GM19324 (cell line): Measurements from ENCODE around the gene AOX1.
"Not testable (repeated sequence)": the region's sequence is repeated elsewhere in the genome, so short reads cannot be mapped to it uniquely, and the experiment has no call there.

ENCODE experiments used
- ATAC-seq: cut with Tn5 transposase; IDR thresholded peaks from one replicate; pipeline ENCODE4 v1.9.1; 2021; ENCODE audit warnings: mild to moderate bottlenecking, moderate library complexity; ENCODE audit not compliant: unreplicated experiment, low FRiP score

AOX1 gene

GRCh38 chr2:200664770-200665494 is 79.1 kb downstream of the AOX1 start:
- ATAC-seq, result no peak

DNA sequence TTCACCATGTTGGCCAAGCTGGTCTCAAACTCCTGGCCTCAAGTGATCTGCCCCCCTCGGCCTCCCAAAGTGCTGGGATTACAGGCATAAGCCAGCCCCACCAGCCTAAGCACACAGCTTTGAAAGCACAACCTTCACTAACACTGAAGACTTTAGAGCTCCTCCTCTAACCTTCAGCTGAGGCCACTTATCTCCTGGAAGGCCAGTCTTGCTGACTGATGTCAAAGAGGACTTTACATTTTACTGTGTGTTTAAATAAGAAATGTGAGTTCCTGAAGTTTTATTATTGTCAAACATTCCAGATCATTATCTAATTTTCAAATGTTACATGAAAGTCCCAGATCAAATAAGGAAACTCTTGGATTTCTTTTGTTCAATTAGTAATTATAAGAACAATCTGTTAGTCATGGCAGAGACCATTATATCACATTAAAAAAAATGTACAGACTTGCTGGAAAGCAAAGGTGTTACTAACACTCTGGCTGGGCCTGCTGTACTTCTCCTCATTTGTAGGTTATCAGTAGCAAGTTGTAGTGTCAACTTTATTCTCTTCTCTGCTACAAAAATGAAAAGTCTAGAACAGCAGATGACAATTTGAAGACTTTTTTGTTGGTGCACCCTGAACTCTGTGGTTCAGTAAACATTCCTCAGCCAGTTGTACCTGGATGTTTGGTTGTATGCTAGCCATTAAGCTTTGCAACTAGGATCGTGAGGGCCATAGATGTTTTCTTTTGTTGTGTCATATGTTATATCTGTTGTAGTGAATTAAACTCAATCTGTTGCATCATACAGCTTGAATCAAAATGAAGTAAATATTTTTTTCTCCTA is 80.0 kb downstream of the AOX1 start:
- no peak for ATAC-seq

DNA sequence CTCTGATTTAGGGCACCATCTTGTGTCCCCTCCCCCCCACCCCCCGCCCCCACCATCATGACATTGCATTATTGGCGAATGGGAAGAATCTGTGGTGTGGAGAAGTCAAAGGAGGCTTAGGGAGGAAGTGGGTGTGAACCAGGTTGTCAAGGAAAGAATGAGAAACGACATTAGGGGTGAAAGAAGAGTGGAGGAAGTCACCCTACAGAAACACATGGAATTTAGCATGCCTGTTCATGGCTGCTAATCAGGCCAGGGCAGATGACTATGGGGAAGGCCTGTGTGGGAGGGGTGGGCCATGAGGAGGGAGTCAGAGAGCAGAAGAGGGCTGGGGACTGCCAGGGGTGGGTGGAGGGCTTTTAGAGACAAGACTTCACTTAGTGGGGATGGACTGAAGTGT is 81.6 kb downstream of the AOX1 start:
- no peak for ATAC-seq

- no peak for ATAC-seq
Observed at GRCh38 chr2:200668478-200668877, 82.7 kb downstream of the AOX1 start.

DNA sequence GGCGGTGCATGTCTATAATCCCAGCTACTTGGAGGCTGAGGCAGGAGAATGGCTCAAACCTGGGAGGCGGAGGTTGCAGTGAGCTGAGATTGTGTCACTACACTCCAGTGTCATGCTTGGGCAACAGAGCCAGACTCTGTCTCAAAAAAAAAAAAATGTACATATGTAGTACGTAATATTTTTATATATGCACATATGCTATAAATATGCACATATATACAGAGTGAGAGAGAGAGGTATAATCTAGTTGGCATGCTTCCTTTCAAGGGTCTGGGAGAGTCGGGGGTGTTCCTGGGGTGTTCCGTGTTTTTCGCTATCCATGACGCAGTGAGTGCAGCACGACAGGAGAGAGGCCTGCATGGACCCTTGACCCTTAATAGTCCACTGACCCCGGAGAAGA is 83.5 kb downstream of the AOX1 start:
- no peak for ATAC-seq

- no peak for ATAC-seq
Observed at GRCh38 chr2:200670313-200670712, 84.5 kb downstream of the AOX1 start.

DNA sequence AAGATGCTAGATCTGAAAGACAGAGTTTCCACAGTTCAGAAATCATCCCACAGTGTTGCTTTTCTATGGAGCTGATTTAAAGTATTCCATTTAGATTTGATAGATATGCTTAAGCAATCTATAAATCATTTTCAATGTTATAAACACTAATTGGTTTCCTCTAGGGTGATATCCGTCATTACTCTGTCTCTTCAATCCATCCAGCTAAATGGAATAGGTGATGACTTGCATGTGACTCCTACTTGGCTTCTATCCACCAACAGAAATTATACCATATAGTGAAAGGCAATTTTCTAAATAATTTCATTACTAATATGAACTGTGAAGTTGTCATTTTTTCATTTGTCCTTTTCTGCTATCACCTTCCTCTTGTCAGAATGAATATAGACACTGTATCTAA is 84.9 kb downstream of the AOX1 start:
- no peak for ATAC-seq

DNA sequence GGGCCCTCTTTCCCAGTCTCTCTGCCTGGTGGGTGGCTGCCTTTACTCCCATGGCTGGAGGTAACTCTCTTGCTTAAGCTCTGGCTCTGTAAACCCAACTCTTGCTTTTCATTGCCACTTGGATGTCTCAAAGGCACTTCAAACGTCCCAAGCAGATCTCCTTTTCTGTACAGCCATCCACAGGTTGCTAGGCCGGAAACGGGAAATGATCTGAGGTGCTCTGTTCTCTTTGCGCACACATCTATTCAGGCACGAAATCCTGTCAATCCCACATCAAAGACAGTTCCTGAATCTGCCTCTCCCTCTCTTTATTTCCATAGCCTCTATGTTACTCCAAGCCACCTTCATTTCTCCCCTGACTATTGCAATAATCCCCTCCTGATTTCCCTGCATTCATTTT is 87.4 kb downstream of the AOX1 start:
- ATAC-seq, result no peak

DNA sequence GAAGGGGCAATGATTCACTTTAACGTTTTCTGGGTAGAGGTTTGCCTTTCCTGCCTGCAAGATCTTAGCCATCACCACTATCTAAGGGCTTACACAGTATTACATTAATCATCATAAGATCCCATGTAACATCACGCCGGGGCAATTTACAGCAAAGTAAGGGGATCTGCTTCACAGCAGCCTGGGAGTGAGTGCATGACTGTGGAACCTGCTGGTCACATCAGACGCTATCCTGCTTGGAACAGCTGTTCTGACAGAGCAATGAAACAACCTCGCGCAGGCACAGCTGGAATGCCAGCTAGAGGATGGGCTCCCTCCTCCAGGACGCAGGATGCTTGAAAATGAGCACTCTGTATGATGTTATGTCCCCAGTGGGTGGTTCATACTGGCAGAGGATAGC is 89.0 kb downstream of the AOX1 start:
- no peak for ATAC-seq

DNA sequence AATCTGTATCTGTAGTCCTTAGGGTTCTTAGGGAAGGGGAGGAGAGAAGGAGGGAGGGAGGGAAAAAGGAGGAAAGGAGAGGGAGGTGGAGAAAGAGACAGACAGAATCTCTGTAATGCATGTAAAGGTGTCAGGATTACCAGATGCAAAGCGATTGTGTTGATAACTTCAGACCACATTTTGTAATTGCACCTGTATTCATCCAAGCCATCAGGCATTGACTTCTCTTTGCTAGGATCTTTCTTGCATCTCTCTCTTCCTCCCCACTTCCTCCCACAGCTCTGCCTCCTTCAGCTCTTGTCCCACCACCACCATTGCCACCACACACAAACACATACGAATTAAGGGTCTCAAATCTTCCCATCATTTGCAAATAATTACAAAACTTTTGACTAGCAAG is 91.4 kb downstream of the AOX1 start:
- no peak for ATAC-seq

DNA sequence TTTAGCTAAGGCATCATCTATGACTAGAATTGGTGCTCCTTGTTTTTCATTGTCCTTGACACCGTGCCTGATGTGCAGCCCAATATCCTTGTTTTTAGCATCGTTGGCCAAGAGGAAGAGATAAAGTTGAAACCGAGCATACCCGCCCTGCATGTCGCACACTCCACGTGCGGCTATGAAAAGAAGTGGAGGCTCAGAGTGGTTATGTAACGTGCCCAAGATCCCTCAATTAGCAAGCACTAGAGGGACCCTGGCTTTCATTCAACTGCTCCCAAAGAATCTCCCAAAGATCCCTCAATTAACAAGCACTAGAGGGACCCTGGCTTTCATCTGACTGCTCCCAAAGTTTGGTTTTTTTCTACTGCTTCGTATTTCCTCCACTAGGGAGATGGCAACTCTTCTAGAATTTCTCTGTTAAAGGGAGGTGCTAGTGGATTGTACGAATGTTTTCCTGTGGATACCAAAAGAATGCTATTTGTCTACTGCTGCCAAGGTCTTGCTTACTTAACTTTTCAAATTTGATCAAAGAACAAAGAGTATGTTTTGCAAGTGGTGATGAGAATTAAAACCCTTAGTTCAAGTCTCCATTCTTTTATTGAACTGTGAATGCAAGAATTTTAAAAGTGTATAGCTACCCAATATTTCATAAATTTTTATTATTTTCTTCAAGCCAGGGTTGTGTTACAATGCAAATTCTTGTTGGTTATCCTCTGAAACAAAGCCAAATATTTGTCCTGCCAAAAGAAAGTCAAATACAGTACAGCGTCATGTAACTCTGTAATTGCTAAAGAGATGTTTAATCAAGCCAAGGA is 92.1 kb downstream of the AOX1 start:
- no peak for ATAC-seq

- no peak for ATAC-seq
Observed at GRCh38 chr2:200679127-200679526, 93.3 kb downstream of the AOX1 start.

DNA sequence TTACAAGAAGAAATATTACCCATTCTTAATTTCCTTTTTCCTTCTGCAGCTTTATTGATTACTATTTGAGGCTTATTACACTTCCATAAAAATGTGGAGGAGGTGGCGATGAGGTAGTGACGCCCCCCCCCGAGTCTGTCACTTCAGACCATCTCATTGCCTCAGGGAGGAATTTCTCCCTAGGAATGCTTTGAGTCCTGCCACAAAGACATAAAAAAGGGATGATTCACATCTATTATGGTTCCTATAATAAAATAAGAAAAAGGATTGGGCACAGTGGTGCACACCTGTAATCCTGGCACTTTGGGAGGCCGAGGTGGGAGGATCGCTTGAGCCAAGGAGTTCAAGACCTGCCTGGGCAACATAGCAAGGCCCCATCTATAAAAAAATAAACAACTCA is 93.7 kb downstream of the AOX1 start:
- ATAC-seq, result no peak

DNA sequence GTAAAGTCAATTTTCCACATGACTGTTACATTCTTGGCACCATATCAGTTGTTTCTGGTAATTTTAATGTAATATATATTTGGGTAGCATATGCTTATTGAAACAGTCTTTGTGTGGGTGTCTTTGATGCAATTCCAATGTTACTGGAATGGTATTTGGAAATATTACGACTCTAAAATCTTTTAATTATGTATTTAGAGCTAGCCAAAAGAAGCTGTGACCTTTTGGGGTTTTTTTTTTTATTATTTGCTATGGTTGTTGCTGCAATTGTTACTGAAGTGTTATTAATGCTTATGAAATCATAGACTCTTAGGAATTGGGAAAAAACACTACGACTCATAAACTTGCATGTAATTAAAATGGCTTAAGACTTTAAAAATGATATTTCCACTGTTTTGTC is 95.9 kb downstream of the AOX1 start:
- no peak for ATAC-seq

DNA sequence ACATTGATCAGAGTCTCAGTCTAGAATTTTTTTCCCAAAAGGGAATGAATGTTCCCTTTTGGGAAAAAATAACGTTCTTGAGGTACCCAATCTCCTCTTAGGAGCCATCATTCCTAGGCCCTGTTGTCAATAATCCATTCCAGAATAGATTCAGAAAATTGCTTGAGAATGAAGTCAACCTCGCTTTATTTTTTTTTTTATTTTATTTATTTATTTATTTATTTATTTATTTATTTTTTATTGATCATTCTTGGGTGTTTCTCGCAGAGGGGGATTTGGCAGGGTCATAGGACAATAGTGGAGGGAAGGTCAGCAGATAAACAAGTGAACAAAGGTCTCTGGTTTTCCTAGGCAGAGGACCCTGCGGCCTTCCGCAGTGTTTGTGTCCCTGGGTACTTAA is 96.6 kb downstream of the AOX1 start:
- not testable (repeated sequence) for ATAC-seq

GRCh38 chr2:200687922-200688920 is 102.4 kb downstream of the AOX1 start:
- no peak for ATAC-seq

DNA sequence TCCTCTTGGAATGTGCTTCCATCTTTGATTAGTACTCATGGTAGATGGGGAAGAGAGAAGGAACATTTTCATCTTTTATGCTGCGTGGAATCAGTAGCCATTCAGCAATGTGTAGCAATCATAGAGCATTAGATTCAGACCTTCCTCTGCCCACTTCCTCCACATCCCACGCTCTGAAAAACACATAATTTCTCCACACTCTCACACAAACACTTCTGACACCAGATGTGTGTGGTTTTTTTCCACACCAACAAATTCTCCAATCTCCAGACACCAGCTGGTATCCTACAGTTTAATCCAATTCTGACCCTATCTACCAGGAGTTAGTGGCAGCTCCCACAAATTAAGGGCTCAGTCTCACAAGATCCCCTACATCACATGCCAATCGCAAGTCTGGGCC is 103.3 kb downstream of the AOX1 start:
- no peak for ATAC-seq

GRCh38 chr2:200693836-200694470 is 108.1 kb downstream of the AOX1 start:
- ATAC-seq, result no peak

GRCh38 chr2:200695191-200695590 is 109.4 kb downstream of the AOX1 start:
- ATAC-seq, result no peak

GRCh38 chr2:200695601-200696000 is 109.8 kb downstream of the AOX1 start:
- ATAC-seq, result no peak
